DOHH2 (cell line): ENCODE results near the gene KRT33B.

Experiments used
- CTCF ChIP-seq: fragments of 200-600 bp; sonication (generic); IDR thresholded peaks from one replicate; pipeline ENCODE4 v1.5.1; 2014; ENCODE audit warnings: antibody characterized with exemption, mild to moderate bottlenecking, low read depth, low read length; ENCODE audit not compliant: poor library complexity, severe bottlenecking
- EZH2phosphoT487 ChIP-seq: fragments of 200-600 bp; sonication (generic); IDR thresholded peaks from 2 replicates; pipeline ENCODE4 v1.6.1; 2017; ENCODE audit warnings: borderline replicate concordance, mild to moderate bottlenecking, antibody characterized with exemption, low read length, moderate library complexity, mixed read lengths

GRCh38 chr17:41339571-41340172, 29.9 kb downstream of the KRT33B start:
- TF ChIP-seq CTCF, result no peak
- TF ChIP-seq EZH2phosphoT487, result no peak
